Measurements from ENCODE around the gene NUCB1. TPM values are rescaled to one million over a fixed set of nuclear protein-coding genes. Genes with fewer than 3 reads are reported as not detected.
"Not testable (repeated sequence)": the region's sequence is repeated elsewhere in the genome, so short reads cannot be mapped to it uniquely, and the experiment has no call there.

Gene NUCB1
- 104 TPM for total RNA-seq

- peak; percentile 98 for ATAC-seq
Observed at GRCh38 chr19:48899781-48900476, at the start of gene NUCB1. NUCB1 (plus strand) TSS chr19:48900312; CDS start chr19:48900797, 485 bp downstream.

- no peak for ATAC-seq
Observed at GRCh38 chr19:48852292-48852691, 47.8 kb upstream of the NUCB1 start.

DNA sequence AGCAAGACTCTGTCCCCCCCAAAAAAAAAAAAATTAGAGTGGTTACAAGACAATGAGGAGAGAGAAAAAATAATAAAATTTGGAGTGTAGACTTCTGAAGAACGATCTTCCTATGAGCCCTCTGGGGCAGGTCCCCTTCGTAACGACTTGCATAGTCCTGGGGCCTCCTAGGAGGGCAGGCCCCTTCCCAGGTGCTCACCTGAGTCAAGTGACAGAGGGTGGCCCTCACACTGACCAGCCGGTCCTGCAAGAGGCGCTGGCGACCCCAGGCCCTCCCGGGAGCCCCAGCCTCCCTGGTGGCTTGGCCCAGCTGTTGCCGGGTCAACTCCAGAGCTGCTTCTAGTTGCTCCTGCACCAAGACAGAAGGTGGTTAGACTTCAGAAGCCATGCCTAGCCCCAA, 46.6 kb upstream of the NUCB1 start:
- ATAC-seq = peak; percentile 32

- ATAC-seq = no peak
Observed at GRCh38 chr19:48854103-48854502, 46.0 kb upstream of the NUCB1 start.

DNA sequence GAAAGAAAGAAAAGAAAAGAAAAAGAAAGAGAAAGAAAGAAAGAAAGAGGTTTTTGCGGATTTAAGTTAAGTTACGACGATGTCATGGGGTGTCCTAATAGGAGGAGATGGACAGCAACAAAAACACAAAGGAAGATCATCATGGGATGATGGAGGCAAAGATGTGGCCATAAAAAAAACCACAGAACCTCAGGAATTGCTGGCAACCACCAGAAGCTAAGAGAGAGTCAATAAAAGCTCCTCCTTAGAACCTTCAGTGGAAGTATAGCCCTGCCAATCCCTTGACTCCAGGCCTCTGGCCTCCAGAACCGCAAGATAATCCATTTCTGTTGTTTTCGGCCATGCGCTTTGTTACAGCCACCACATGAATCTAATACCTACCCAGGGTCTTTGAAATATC, 43.2 kb upstream of the NUCB1 start:
- ATAC-seq = no peak

DNA sequence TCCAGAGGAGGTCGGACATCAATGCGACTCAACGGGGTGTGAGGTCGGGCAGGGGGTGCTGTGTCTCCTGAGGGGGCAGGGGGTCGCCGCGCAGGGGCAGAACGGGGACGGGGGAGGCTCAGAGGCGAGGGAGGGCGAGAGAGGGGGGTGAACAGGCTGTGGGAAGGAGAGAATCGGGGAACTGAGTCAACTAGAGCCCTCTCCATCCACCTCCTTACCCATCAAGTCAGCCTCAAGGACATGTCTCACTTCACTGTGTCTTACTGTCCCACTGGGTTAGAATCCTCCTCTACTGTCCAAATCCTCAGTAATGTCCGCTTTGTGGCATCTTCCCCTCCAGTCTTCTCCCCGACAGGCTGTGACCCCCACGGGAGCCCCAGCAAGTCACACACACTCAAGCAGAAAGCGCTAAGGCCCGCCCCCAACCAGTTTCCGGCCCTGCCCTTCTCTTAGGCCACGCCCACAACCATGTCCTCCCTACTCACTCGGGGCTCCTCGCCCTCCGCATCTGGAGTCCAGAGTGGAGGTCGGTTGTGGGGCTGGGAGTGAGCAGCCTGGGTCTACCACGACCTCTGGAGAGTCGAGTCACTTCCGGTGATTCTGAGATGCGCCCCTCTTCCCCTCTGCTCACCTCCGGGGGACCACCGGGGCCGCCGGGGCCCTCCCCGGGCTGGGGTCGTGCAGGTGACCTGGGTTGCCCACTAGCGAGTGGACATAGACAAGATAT, 41.0 kb upstream of the NUCB1 start:
- peak; percentile 44 for ATAC-seq

DNA sequence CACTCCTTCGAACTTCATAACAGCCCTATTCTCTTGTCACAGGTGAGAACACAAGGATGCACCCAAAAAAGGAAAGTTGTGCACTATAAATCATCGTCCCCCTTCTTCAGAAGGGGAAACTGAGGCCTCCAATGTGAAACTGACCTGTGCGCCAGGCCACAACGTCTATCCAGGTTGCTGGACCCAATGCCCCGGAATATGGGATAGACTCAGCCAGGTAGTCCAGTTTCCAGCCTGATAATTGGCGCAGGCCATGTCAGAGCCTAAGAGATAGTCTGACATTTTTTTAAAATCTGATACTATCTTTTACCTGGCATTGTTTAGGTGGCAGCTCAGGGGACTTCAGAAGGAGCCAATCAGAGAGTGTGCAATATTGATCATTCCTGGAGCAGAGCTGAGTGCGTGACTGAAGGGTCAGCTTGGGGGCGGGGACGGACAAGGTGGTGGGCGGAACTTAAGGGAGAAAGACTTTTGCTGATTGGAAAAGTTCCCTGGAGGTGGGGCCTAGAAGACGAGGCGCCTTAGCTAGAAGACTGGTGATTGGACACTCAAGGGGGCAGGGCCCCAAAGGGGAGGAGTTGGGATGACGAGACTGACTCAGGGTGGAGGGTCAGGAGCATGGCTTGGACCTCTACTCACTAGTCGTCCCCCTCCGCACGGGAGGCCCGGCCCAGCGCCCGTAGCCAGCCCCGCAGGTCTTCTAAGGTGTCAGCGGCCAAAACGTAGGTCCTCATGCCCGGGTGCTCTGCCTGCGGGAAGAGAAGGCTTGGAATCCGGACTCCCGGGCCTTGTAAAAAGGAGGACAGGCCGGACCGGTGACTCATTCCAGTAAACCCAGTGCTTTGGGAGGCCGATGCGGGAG, 40.2 kb upstream of the NUCB1 start:
- peak; percentile 30 for ATAC-seq

- no peak for ATAC-seq
Observed at GRCh38 chr19:48861313-48861712, 38.8 kb upstream of the NUCB1 start.

DNA sequence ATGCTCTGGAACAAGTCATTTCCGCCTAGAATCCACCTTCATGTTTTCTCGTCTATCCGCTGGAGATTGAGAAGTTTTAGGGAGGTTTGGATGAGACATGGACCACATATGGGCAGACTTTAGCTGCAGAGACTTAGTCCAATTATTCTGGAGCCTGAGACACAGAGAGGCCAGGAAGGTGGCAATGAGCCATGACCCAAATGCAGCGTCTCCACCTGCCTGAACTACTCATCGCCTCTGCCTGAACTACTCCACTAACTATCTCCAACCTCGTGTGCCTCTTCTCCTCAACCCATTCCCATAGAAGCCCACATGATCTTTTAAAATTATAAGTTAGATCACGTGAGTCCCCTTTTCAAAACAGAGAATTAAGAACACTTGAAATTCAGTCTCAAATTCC, 37.3 kb upstream of the NUCB1 start:
- no peak for ATAC-seq

DNA sequence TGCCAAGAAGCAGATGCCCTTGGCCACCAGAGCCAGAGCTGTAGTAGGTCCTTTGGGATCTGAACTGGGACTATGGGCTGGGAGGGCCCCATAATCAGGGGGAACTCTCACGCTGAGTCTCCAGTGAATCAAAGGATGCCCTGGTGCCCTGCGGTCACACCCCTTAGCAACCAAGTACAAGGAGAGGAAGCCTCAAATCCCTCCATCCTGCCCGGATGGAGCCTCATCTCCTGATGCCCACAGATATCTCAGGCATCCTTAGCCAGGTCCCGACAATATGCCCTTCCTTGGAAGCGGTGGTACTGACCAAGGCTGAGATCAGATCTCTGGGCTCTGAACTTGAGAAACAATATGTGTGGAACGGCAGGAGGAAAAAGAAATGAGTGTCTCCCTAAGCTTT, 33.4 kb upstream of the NUCB1 start:
- ATAC-seq = no peak

DNA sequence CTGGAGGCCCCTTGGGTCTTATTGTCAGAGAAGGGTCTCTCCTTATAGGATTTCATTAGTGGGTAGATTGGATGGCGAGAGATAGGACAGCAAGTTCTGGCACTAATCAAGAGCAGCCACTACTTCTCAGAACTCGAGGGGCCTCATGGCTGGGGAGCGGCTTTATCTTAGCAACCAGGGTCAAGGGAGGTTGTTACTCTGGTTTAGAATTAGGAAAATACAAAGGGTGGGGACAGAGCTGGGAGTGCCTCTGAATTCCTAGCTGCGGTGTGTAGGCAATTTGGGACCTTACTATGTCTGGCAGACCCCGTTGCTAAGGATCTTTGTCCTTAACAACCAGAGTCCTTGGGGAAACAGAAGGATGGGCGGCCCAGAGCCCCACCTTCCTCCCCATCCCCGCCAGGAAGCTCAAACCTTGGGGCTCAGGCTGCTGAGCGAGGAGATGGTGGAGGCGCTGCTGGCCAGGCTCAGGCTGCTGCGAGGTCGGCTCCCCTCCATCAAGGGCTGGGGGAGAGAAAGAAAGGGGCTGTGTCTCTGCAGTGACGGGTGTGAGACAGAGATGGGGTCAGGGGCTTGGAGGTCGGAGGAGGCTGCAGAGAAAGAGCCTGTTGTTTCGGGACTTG, 32.9 kb upstream of the NUCB1 start:
- no peak for ATAC-seq

- peak; percentile 6 for ATAC-seq
Observed at GRCh38 chr19:48867746-48868113, 32.4 kb upstream of the NUCB1 start.

GRCh38 chr19:48868114-48868886, 31.8 kb upstream of the NUCB1 start, which contains the start of gene PLEKHA4:
PLEKHA4 (minus strand) TSS chr19:48868617; CDS start chr19:48867620, 997 bp downstream.
- ATAC-seq = no peak

GRCh38 chr19:48870048-48870447, 30.1 kb upstream of the NUCB1 start:
- no peak for ATAC-seq

DNA sequence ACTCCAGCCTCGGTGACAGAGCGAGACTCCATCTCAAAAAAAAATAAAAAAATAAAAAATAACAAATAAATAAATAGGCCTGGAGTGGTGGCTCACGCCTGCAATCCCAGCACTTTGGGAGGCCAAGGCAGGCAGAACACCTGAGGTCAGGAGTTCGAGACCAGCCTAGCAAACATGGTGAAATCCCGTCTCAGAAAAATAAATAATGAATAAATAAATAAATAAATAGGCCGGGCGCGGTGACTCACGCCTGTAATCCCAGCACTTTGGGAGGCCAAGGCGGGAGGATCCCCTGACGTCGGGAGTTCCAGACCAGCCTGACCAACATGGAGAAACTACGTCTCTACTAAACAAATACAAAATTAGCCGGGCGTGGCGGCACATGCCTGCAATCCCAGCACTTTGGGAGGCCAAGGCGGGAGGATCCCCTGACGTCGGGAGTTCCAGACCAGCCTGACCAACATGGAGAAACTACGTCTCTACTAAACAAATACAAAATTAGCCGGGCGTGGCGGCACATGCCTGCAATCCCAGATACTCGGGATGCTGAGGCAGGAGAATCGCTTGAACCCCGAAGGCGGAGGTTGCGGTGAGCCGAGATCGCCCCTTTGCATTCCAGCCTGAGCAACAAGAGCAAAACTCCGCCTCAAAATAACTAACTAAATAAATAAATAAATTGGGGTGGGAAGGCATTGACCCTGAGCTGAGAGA, 28.5 kb upstream of the NUCB1 start:
- ATAC-seq = not testable (repeated sequence)

GRCh38 chr19:48872182-48872883, 27.8 kb upstream of the NUCB1 start, which contains the start of gene PPP1R15A:
PPP1R15A (plus strand) TSS chr19:48872421; CDS start chr19:48873234, 813 bp downstream.
- peak; percentile 60 for ATAC-seq

GRCh38 chr19:48872884-48873475, 27.1 kb upstream of the NUCB1 start:
- peak; percentile 62 for ATAC-seq

- ATAC-seq = no peak
Observed at GRCh38 chr19:48873476-48874302, 26.4 kb upstream of the NUCB1 start.

Data from esophagus mucosa (tissue), 1 donor.